Bronchial epithelial cell (primary cell): ENCODE data around the gene DNAL1. TPM values are rescaled to one million over a fixed set of nuclear protein-coding genes. Genes with fewer than 3 reads are reported as not detected.
A peak's percentile ranks its signal among the peaks of the same experiment; 100 is the strongest.

ENCODE experiments used
- DNase-seq: peaks from one replicate; pipeline ENCODE4 v3.0.0-alpha.2; 2010; ENCODE audit warnings: low read depth
- FAIRE-seq: peaks from 2 replicates; lab custom pipeline; 2011; peaks lifted over from hg19 to GRCh38; lab: Jason Lieb, UNC
- H3K27me3 ChIP-seq: 2 replicates; pipeline ENCODE4 v1.5.1; 2011; ENCODE audit warnings: low read length; ENCODE audit not compliant: control insufficient read depth, insufficient read depth
- H3K36me3 ChIP-seq: 2 replicates; pipeline ENCODE4 v1.5.1; 2011; ENCODE audit warnings: low read length; ENCODE audit not compliant: control insufficient read depth, insufficient read depth
- H3K4me3 ChIP-seq: 2 replicates; pipeline ENCODE4 v1.5.1; 2011; ENCODE audit warnings: mild to moderate bottlenecking, low read depth, low read length, control low read depth
- CTCF ChIP-seq: IDR thresholded peaks from 2 replicates; pipeline ENCODE4 v1.5.1; 2011; ENCODE audit warnings: mild to moderate bottlenecking, moderate library complexity, low read length, control low read depth, inconsistent platforms; ENCODE audit not compliant: insufficient read depth, severe bottlenecking
- total RNA-seq: library from RNA; depleted of rRNA; stranded (reverse); fragments of >200 nt; gene quantifications from 2 replicates; pipeline ENCODE4 v1.2.1, GENCODE V29; 2014

DNAL1 gene
- total RNA-seq, 1 donor from 2014 or later, result 5.8 TPM

GRCh38 chr14:73610687-73611086, 34.1 kb upstream of the DNAL1 start:
- no peak overlapping the region for H3K4me3 ChIP-seq
- TF ChIP-seq CTCF, result no peak
- FAIRE-seq (no peak), DNase-seq (peak; percentile 26)
- no peaks in the 10 kb centered on the region for H3K27me3 ChIP-seq
- H3K36me3 ChIP-seq, result no peaks in the 10 kb centered on the region

GRCh38 chr14:73612339-73613045, 32.3 kb upstream of the DNAL1 start, which contains the start of gene ACOT6:
Gene ACOT6 (plus strand): TSS chr14:73612517. CDS start chr14:73612572, 55 bp downstream.
- DNase-seq (peak; percentile 55), FAIRE-seq (no peak)
- TF ChIP-seq CTCF, result no peak
- peak within 1 kb of the TSS; percentile 53 for H3K4me3 ChIP-seq
- H3K36me3 ChIP-seq, result no peaks in the 10 kb centered on the region
- no peaks in the 10 kb centered on the region for H3K27me3 ChIP-seq

GRCh38 chr14:73613046-73613383, 31.8 kb upstream of the DNAL1 start:
- H3K4me3 ChIP-seq, result peak overlapping the region; percentile 53
- FAIRE-seq, result no peak
- TF ChIP-seq CTCF, result no peak
- DNase-seq, result no peak
- H3K36me3 ChIP-seq, result no peaks in the 10 kb centered on the region
- H3K27me3 ChIP-seq, result no peaks in the 10 kb centered on the region

GRCh38 chr14:73613419-73613963, 31.3 kb upstream of the DNAL1 start:
- H3K27me3 ChIP-seq, result no peaks in the 10 kb centered on the region
- TF ChIP-seq CTCF, result no peak
- H3K36me3 ChIP-seq, result no peaks in the 10 kb centered on the region
- H3K4me3 ChIP-seq, result no peak overlapping the region
- FAIRE-seq (no peak), DNase-seq (no peak)

GRCh38 chr14:73616831-73617230, 28.0 kb upstream of the DNAL1 start:
- no peak for FAIRE-seq
- TF ChIP-seq CTCF, result no peak
- DNase-seq, result no peak
- Histone ChIP-seq H3K27me3 (no peaks in the 10 kb centered on the region), H3K36me3 (no peaks in the 10 kb centered on the region), H3K4me3 (no peak overlapping the region)

GRCh38 chr14:73619524-73619923, 25.3 kb upstream of the DNAL1 start:
- DNase-seq (no peak), FAIRE-seq (no peak)
- no peaks in the 10 kb centered on the region for H3K36me3 ChIP-seq
- no peaks in the 10 kb centered on the region for H3K27me3 ChIP-seq
- no peak overlapping the region for H3K4me3 ChIP-seq
- no peak for TF ChIP-seq CTCF
